Measurements from ENCODE around the gene RLBP1.

Gene RLBP1

GRCh38 chr15:89203705-89204273, 17.6 kb downstream of the RLBP1 start:
- no peak for DNase-seq (ENCODE audit: extremely low read depth, low read depth)

GRCh38 chr15:89201465-89202005, 19.8 kb downstream of the RLBP1 start:
- no peak for TF ChIP-seq CTCF (IDR thresholded peaks at IDR 0.05; ENCODE audit: low read depth, low read length)
- no peak for DNase-seq (ENCODE audit: extremely low read depth, low read depth)

More at GRCh38 chr15:89203705-89204273, 17.6 kb downstream of the RLBP1 start:
- TF ChIP-seq CTCF (IDR thresholded peaks at IDR 0.05; ENCODE audit: low read depth, low read length), result no peak

GRCh38 chr15:89200182-89200581, 21.2 kb downstream of the RLBP1 start:
- DNase-seq (ENCODE audit: extremely low read depth, low read depth), result no peak
- no peak for TF ChIP-seq CTCF (IDR thresholded peaks at IDR 0.05; ENCODE audit: low read depth, low read length)

GRCh38 chr15:89199746-89200145, 21.6 kb downstream of the RLBP1 start:
- TF ChIP-seq CTCF (IDR thresholded peaks at IDR 0.05; ENCODE audit: low read depth, low read length), result no peak
- DNase-seq (ENCODE audit: extremely low read depth, low read depth), result no peak

- TF ChIP-seq CTCF (IDR thresholded peaks at IDR 0.05; ENCODE audit: low read depth, low read length), result no peak
- DNase-seq (ENCODE audit: extremely low read depth, low read depth), result no peak
Measured at GRCh38 chr15:89198934-89199333, 22.4 kb downstream of the RLBP1 start.

GRCh38 chr15:89198196-89198595, 23.2 kb downstream of the RLBP1 start:
- DNase-seq (ENCODE audit: extremely low read depth, low read depth), result no peak
- no peak for TF ChIP-seq CTCF (IDR thresholded peaks at IDR 0.05; ENCODE audit: low read depth, low read length)

- no peak for DNase-seq (ENCODE audit: extremely low read depth, low read depth)
- TF ChIP-seq CTCF (IDR thresholded peaks at IDR 0.05; ENCODE audit: low read depth, low read length), result no peak
Measured at GRCh38 chr15:89197503-89197971, 23.8 kb downstream of the RLBP1 start.
